ENCODE data around the gene LTF. TPM values are rescaled to one million over a fixed set of nuclear protein-coding genes. Genes with fewer than 3 reads are reported as not detected.
A peak's percentile ranks its signal among the peaks of the same experiment; 100 is the strongest.

Gene LTF
- total and polyA plus RNA-seq, 9 of the 15 experiments (the other 6 are each of a cell fraction or from before 2014, with no cell fraction given) = 0.07 TPM; not detected in 8

DNA sequence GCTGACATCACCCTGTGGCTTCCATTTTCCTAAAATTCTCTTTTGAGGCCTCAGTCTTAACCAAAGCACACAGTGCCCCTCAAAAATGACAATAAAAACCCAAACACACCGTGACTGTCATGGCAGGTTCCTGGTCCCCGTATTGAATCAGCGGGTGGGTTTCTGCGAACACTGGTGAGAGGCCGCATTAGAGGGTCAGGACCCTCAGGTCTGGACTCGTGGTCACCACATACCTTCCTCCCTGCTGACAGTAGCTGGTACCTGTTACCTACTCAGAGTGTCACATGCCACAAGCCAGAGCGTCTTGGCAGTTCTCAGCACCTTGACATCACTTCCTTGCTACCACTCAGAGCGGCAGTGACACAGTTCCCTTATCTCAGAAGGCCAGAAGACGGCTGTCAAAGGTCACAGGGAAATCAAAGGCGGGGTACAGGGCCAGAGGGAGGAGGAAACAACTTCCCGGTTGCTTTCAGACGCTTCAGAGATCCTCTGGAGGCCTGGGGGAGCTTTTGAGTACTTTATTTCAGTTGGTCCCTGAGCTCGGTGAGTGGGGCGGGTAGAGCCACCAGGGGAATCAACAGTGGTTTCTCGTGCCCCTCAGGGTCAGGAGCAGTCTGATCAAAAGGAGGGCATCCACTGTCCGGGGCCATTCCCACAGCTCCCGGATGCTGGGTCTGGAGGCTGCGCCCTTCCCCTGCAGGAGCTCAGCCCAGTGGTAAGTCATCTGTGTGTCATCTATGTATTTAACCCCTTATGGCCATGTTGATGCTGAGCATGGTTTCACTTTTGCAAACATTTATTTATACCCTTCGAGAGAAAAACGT lies 57.7 kb downstream of the LTF start, which contains the start of the genes CCR5AS and CCRL2 (continued):
- TF ChIP-seq DEAF1 (CRISPR knock-in tag; IDR thresholded peaks at IDR 0.05) = 0 out of 2 replicates have a peak, but pooled peaks have one; percentile 6
- TF ChIP-seq MTA3 (IDR thresholded peaks at IDR 0.05; ENCODE audit: borderline replicate concordance) = peak; percentile 96
- TF ChIP-seq ZNF274 (IDR thresholded peaks at IDR 0.05; ENCODE audit: borderline replicate concordance, low read depth, low read length) = no peak
- 0 out of 2 replicates have a peak, but pooled peaks have one; percentile 65 for TF ChIP-seq GATAD2A (IDR thresholded peaks at IDR 0.05)
- TF ChIP-seq POLR2AphosphoS2 (IDR thresholded peaks at IDR 0.05; ENCODE audit: low read length) = no peak
- no peak for TF ChIP-seq NELFE (IDR thresholded peaks at IDR 0.05; ENCODE audit: insufficient read depth, insufficient read length)
- peak; percentile 84 for TF ChIP-seq CCNT2 (IDR thresholded peaks at IDR 0.05; ENCODE audit: borderline replicate concordance, extremely low read depth, insufficient read length, low read depth, low read length)
- peak; percentile 66 for TF ChIP-seq IRF9 (tag; IDR thresholded peaks at IDR 0.05)
- TF ChIP-seq, protein P1, sequence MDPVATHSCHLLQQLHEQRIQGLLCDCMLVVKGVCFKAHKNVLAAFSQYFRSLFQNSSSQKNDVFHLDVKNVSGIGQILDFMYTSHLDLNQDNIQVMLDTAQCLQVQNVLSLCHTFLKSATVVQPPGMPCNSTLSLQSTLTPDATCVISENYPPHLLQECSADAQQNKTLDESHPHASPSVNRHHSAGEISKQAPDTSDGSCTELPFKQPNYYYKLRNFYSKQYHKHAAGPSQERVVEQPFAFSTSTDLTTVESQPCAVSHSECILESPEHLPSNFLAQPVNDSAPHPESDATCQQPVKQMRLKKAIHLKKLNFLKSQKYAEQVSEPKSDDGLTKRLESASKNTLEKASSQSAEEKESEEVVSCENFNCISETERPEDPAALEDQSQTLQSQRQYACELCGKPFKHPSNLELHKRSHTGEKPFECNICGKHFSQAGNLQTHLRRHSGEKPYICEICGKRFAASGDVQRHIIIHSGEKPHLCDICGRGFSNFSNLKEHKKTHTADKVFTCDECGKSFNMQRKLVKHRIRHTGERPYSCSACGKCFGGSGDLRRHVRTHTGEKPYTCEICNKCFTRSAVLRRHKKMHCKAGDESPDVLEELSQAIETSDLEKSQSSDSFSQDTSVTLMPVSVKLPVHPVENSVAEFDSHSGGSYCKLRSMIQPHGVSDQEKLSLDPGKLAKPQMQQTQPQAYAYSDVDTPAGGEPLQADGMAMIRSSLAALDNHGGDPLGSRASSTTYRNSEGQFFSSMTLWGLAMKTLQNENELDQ (CRISPR knock-in tag; IDR thresholded peaks at IDR 0.05; ENCODE audit: borderline replicate concordance) = no peak
- TF ChIP-seq PHF8 (IDR thresholded peaks at IDR 0.05; ENCODE audit: borderline replicate concordance, low read length) = peak; percentile 70; the same call in 1 of the 2 replicates
- TF ChIP-seq TGIF2 (CRISPR knock-in tag; IDR thresholded peaks at IDR 0.05) = no peak
- 0 out of 4 replicates have a peak, but pooled peaks of 1 of the 2 experiments have one; percentile 37 for TF ChIP-seq NONO (IDR thresholded peaks at IDR 0.05; ENCODE audit: low read depth in 2 of 2, low read length in 1 of 2)
- peak; percentile 51; the same call in 1 of the 2 replicates for TF ChIP-seq ATF3 (IDR thresholded peaks at IDR 0.05)
- 0 out of 2 replicates have a peak, but pooled peaks have one; percentile 49 for TF ChIP-seq ATF3 (CRISPR knock-in tag; conservative IDR thresholded peaks at IDR 0.05)
- TF ChIP-seq RHOXF2B (CRISPR knock-in tag; conservative IDR thresholded peaks at IDR 0.05) = peak; percentile 91
- TF ChIP-seq MBD2 (IDR thresholded peaks at IDR 0.05; ENCODE audit: borderline replicate concordance, low read depth) = peak; percentile 60; the same call in 1 of the 2 replicates
- TF ChIP-seq ZFP36 (IDR thresholded peaks at IDR 0.05; ENCODE audit: low read depth, low read length, partially characterized antibody) = peak; percentile 16
- no peak for TF ChIP-seq E4F1 (CRISPR knock-in tag; IDR thresholded peaks at IDR 0.05; ENCODE audit: borderline replicate concordance)

Data from K562 (cell line).